ENCODE measurements around the gene UGT1A10.

Gene UGT1A10

DNA sequence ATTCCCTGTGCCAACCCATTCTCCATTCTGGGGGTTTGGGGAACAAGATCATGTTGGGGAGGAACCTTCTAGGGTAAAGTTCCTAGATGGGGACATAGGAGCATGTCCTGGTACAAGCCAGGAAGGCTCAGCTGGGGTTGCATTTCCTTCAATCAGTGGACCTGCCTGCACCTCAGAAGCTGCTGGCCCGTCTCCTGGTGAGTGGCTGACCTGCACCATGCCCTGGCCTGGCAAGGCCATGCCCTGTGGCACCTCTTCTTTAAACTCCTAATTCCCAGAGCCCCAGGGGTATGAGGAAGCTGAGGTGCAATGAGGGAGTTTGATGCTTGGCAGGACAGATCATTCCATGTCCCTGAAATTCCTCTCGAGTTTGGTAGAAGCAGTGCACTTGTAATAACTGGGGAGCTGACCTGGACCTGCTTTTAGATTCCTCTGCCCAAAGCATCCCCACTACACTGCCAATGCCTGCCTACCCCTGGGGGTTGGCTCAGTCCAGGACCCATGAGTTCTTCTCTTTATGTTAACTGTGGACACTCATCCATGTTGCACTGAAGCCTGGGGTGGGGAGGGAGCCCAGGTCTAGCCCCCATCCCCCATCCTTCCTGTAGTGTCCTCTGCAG lies 167.2 kb downstream of the UGT1A10 start:
- no peak overlapping the region for H3K4me3 Mint-ChIP-seq
- ATAC-seq (no peak), DNase-seq (ENCODE audit: low spot score in 2 of 2) (no peak)
- H3K4me1 Mint-ChIP-seq, result peaks cover 7% of the 10 kb centered on the region
- no peaks in the 10 kb centered on the region for H3K9me3 Mint-ChIP-seq
- H3K27ac Mint-ChIP-seq, result no peak overlapping the region
- no peaks in the 10 kb centered on the region for H3K36me3 Mint-ChIP-seq

DNA sequence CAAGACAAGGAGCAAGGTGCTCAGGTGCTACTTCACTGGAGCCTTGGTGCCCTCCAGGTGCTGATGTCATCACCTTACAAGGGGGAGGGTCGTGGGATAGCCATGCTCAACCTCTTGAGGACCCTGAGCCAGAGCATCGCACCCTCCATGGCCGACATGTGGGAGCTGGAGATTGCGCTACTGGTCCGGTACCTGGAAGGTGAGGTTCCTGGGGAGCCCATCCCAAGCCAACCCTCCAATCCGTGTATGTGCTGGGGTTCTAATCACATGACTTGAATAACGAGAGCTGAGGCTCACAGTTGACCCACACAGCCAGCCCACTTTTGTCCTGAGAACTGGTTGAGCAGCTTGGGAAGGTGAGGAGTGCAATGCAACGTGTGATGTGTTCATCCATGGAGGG lies 167.7 kb downstream of the UGT1A10 start:
- no peaks in the 10 kb centered on the region for H3K9me3 Mint-ChIP-seq
- peaks cover 7% of the 10 kb centered on the region for H3K4me1 Mint-ChIP-seq
- no peaks in the 10 kb centered on the region for H3K36me3 Mint-ChIP-seq

DNA sequence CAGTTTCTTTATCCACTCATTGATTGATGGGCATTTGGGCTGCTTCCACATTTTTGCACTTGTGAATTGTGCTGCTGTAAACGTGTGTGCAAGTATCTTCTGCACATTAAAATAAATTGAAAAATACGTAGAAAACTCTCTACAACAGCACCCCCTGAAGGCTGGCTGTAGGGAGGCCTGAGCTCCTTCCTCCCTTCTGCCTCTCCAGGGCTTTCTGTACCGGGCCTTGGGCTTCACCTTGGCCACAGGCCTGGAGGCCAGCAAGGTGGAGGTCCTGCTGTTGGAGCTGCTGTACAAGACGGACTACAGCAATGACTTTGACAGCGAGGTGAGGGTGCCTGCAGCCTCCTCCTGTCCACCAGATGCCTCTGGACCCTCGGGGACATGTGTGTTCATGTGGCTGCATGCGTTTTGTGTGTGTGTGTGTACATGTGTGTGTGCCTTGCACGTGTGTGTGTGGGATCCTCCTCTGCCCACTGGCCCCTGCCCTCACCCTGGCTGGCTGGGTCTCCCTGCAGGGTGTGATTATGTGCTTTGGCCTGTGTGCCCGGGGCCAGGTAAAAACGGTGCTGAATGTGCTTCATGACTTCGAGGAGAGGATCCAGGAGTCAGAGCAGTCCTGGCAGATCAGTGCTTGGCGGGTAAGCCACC lies 171.1 kb downstream of the UGT1A10 start:
- Mint-ChIP-seq H3K36me3 (no peaks in the 10 kb centered on the region), H3K4me1 (no peaks in the 10 kb centered on the region), H3K9me3 (no peaks in the 10 kb centered on the region), H3K4me3 (no peak overlapping the region), H3K27ac (no peak overlapping the region)
- ATAC-seq (no peak), DNase-seq (ENCODE audit: low spot score in 2 of 2) (no peak)

More for the DNA sequence above, 167.7 kb downstream of the UGT1A10 start:
- ATAC-seq, result no peak
- no peak for DNase-seq (ENCODE audit: low spot score in 2 of 2)
- no peak overlapping the region for H3K4me3 Mint-ChIP-seq
- no peak overlapping the region for H3K27ac Mint-ChIP-seq

DNA sequence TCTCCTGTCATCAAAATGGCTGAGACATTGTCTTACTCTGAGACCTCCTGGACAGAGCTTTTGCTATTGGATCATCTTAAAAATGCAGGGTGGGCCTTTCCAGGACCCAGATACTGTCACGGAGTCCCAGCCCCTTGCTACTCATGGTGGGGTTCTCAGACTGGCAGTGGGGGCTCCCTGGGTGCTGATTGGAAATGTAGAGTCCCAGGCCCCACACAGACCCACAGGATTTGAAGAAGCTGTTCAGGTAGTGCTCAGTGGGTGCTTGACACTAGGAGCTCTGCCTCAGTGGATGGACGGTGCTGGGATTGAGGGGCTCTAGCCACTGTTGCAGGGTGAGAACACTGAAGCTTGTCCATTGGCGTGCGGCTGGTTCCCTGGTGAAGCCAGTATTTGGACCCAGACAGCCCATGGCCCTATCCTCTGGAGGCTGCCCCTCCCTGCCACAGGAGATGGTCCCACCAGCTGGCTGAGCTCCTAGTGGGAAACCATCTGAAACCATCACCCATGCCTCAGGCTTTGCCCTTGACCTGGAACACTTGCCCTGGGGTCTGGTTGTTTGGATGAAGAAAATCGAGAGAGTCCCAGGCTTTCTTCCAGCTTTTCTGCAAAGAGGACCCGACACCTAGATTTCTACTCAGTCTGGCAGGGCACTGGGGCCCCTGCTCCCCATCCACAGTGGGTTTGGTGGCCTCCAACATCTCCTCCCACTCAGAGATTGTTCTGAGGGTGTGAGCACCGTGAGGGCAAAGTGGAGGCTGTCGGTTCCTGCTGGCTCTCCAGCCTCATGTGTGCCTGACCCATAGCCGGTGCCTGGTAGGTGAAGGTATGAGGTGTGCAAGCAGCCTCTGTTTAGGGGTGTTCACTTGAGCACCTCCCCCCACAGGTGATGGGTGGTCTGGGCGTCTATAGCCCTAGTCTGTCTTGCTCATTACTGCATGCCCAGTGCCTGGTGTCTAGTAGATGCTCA lies 172.0 kb downstream of the UGT1A10 start:
- no peak for ATAC-seq
- H3K4me3 Mint-ChIP-seq, result no peak overlapping the region
- H3K9me3 Mint-ChIP-seq, result no peaks in the 10 kb centered on the region
- H3K36me3 Mint-ChIP-seq, result no peaks in the 10 kb centered on the region
- DNase-seq (ENCODE audit: low spot score in 2 of 2), result no peak
- H3K4me1 Mint-ChIP-seq, result no peaks in the 10 kb centered on the region
- H3K27ac Mint-ChIP-seq, result no peak overlapping the region

DNA sequence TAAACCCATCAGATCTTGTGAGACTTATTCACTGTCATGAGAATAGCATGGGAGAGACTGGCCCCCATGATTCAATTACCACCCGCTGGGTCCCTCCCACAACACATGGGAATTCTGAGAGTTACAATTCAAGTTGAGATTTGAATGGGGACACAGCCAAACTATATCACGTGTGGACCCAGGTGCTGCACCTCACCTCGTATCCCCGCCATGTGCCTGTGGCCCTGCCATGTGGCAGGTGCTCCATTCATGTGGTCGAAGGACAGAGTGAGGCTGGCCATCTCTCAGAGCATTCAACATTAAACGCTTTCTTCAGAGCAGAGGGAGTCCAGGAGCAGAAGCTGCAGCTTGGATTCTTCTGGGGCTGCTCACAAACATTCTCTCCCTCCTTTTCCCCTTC lies 174.1 kb downstream of the UGT1A10 start:
- no peak for ATAC-seq
- Mint-ChIP-seq H3K4me1 (no peaks in the 10 kb centered on the region), H3K36me3 (no peaks in the 10 kb centered on the region), H3K4me3 (no peak overlapping the region), H3K27ac (no peak overlapping the region), H3K9me3 (no peaks in the 10 kb centered on the region)
- DNase-seq (ENCODE audit: low spot score in 2 of 2), result no peak

DNA sequence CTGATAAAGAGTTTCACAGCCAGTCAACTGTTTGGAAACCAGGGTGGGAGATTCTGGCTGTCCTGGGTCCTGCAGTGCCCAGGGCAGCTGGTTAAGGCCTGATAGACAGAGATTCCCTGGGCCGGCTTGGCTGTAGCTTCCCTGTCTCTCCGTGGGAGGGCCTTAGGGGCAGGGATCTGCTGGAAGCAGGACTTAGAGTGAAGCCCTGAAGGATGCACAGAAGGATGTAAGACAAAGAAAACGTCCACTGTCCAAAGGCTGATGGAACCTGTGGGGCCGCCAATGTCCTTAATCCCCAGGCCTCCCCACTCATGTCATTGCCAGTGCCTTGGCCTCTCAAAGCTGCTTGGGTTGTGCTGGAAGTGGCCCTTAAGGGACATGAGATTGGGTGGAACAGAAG lies 174.8 kb downstream of the UGT1A10 start:
- no peaks in the 10 kb centered on the region for H3K9me3 Mint-ChIP-seq

DNA sequence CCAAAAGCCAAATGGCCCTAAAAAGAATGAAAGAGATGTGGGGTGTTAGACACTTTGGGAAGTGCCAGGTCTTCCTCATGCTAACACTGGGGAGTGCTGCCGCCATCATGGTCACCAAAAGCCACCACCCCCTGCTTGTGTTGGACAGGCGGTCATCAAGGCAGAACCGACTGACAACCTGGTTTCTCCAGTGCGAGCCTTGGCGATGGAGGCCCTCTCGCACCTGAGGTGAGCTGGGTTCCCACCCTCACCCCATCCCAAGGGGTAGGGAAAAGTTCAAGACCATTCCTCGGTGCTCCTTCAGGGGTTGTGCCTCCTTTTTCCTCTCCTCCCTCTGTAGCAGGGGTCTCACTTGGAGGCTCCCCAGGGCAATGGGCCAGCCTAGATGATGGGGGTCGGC lies 175.5 kb downstream of the UGT1A10 start:
- ATAC-seq (no peak), DNase-seq (ENCODE audit: low spot score in 2 of 2) (no peak)
- Mint-ChIP-seq H3K4me1 (no peaks in the 10 kb centered on the region), H3K27ac (no peak overlapping the region), H3K36me3 (no peaks in the 10 kb centered on the region), H3K9me3 (no peaks in the 10 kb centered on the region), H3K4me3 (no peak overlapping the region)

More for the DNA sequence above, 174.8 kb downstream of the UGT1A10 start:
- DNase-seq (ENCODE audit: low spot score in 2 of 2) (no peak), ATAC-seq (no peak)
- Mint-ChIP-seq H3K4me1 (no peaks in the 10 kb centered on the region), H3K27ac (no peak overlapping the region), H3K36me3 (no peaks in the 10 kb centered on the region), H3K4me3 (no peak overlapping the region)

DNA sequence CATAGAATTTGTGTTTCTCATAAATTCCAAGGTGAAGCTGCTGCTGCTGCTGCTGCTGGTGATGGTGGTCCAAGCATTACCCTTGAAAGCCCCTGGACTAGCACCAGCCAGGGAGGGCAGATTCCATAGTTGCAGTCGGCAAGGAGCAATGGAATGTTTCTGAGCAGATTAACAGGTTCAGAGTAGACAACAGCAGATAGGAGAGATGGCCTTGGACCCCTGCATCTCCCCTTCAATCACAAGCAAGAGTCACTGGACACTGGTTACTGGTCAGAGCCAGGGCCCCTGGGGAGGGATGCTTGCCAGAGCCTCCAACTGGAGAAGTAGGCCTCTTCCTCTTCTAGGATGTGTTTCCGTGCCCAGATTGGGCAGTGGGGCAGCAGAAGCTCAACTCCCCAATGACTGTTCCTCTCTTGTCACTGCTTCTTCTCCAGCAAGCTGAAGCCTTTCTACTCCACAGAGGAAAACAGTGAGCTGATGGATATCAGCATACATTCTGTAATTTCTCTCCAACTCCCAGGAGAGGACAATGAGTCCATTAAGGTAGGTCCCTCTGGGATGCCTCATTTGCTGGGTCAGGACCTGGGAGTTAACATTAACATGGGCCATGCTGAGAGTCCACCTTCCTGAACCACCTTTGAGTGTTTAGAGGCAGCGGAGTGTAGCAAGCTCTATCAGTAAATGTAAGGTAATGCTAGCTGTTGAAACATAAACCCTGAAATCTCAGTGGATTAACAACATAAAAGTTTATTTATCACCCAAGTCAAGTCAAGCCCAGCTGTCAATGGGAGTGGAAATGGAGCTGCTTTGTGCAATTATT lies 177.2 kb downstream of the UGT1A10 start:
- Mint-ChIP-seq H3K9me3 (no peaks in the 10 kb centered on the region), H3K27ac (no peak overlapping the region), H3K4me1 (peaks cover 4% of the 10 kb centered on the region), H3K4me3 (no peak overlapping the region), H3K36me3 (no peaks in the 10 kb centered on the region)
- no peak for ATAC-seq
- DNase-seq (ENCODE audit: low spot score in 2 of 2), result no peak

DNA sequence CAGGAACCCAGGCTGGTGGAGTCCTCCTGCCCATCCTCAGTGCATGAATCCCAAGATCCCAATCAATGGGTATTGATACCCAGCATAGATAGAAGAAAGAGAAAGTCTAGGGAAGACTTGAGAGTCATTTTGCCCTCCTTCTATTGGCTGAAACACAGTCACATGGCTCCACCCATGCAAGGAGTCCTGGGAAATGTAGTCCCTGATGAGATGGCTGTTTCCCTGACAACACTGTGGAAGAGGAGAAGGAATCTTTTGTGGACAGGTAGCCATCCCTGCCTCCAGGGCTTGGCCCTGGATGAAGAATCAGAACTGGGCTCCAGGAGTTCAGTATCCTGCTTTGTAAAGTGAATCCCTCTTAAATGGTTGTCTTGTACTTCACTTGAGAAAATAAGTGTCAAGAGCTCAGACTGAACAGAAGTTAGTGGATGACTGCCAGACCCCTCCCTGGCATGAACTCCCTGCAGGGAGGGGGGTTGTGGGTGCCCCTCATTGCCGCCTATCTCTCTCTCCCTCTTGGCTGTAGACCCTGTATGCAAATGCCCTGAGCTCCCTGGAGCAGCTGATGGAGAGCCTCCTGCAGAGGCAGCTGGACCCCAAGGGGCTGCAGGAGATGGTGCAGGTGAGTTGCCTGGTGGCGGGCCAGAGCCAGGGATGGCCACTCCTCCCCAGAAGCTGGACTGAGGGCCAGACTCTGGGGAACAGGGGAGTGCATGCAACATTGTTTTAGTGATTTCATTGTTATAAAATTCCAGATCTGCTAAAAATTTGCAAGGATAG lies 178.0 kb downstream of the UGT1A10 start:
- Mint-ChIP-seq H3K4me3 (no peak overlapping the region), H3K36me3 (no peaks in the 10 kb centered on the region), H3K4me1 (peaks cover 4% of the 10 kb centered on the region), H3K9me3 (no peaks in the 10 kb centered on the region), H3K27ac (no peak overlapping the region)
- ATAC-seq, result no peak
- no peak for DNase-seq (ENCODE audit: low spot score in 2 of 2)

DNA sequence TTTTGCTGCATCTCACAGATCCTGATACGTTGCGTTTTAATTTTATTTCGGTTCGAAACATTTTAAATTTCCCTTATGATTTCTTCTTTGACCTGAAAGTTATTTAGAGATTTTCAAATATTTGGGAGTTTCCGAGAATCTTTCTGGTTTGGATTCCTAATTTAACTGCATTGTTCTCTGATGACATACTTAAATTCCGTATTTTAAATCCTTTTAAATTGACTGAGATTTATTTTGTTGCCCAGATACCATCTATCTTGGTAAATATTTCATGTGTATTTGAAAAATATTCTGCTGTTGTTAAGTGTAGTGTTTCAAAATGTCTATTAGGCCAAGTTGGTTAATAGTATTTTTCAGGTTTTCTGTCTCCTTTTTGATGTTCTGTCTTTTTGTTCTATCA lies 179.6 kb downstream of the UGT1A10 start:
- peaks cover 4% of the 10 kb centered on the region for H3K4me1 Mint-ChIP-seq
- H3K4me3 Mint-ChIP-seq, result no peak overlapping the region
- H3K27ac Mint-ChIP-seq, result no peak overlapping the region
- H3K9me3 Mint-ChIP-seq, result no peaks in the 10 kb centered on the region
- no peaks in the 10 kb centered on the region for H3K36me3 Mint-ChIP-seq
- no peak for DNase-seq (ENCODE audit: low spot score in 2 of 2)
- no peak for ATAC-seq

DNA sequence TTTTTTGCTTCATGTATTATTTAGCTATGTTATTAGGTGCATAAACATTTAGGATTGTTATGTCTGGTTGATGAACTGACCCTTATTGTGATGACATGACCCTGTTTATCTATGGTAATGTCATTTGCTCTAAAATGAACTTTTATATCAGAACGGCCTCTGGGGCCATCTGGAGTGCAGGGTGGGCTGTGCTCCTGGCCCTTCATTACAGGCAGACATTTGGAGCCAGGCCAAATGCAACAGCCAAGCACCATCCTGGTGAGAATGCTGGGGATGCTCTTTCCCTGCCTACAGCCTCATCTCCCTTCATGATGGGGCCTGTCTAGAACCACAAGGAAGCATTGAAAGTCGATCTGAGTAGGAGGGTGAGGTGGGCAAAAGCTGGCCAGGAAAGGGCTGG lies 180.1 kb downstream of the UGT1A10 start:
- DNase-seq (ENCODE audit: low spot score in 2 of 2), result no peak

DNA sequence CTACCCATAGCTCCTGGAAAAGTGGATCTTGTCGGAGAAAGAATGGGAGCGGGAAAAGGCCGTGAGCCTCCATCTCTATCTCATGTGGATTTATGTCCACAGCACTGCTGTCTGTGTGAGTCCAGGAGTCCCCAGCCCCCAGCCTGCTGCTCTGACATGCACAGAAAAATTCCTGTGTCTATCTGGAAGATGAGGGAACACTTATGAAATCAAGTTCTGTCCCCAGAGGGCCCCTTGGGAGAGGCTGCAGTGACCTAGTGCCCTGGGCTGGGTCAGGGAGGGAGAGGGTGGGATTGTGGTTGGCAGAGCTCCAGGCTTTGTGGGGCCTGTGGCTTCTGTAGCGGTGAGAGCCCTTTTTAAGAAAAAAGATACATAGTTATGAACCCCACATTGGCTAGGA lies 180.5 kb downstream of the UGT1A10 start:
- no peaks in the 10 kb centered on the region for H3K36me3 Mint-ChIP-seq
- DNase-seq (ENCODE audit: low spot score in 2 of 2), result no peak
- peaks cover 4% of the 10 kb centered on the region for H3K4me1 Mint-ChIP-seq
- no peak for ATAC-seq
- H3K27ac Mint-ChIP-seq, result no peak overlapping the region
- H3K4me3 Mint-ChIP-seq, result no peak overlapping the region
- no peaks in the 10 kb centered on the region for H3K9me3 Mint-ChIP-seq

More for the DNA sequence above, 180.1 kb downstream of the UGT1A10 start:
- no peak overlapping the region for H3K4me3 Mint-ChIP-seq
- H3K36me3 Mint-ChIP-seq, result no peaks in the 10 kb centered on the region
- no peaks in the 10 kb centered on the region for H3K9me3 Mint-ChIP-seq
- no peak overlapping the region for H3K27ac Mint-ChIP-seq
- ATAC-seq, result no peak
- peaks cover 4% of the 10 kb centered on the region for H3K4me1 Mint-ChIP-seq

DNA sequence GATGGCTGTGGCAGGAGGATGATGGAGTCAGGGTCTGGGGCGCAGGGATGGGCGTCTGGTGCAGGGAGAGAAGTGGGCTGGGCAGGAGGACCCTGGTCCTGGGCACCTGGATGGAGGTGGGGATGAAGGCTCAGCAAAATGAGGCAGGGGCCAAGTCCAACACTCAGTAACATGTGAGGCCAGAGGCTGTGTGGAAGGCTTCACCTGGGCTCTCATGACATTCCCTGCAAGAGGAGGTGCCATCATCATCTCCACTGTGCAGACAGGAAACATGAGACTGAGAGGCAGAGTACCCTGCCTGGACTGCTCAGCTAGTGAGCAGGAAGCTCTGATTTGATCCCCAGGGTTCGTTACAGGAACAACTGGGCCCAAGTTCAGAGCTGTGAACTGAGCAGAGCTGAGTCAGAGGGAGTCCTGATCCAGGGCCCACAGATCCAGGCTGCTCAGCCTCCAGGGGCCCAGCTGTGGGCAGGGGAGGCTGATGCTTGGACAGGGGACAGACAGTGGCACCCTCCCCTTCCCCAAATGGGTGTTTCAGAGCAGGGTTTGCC lies 181.2 kb downstream of the UGT1A10 start:
- DNase-seq (ENCODE audit: low spot score in 2 of 2) (no peak), ATAC-seq (no peak)
- Mint-ChIP-seq H3K4me1 (peaks cover 4% of the 10 kb centered on the region), H3K4me3 (no peak overlapping the region), H3K36me3 (no peaks in the 10 kb centered on the region), H3K27ac (no peak overlapping the region), H3K9me3 (no peaks in the 10 kb centered on the region)

DNA sequence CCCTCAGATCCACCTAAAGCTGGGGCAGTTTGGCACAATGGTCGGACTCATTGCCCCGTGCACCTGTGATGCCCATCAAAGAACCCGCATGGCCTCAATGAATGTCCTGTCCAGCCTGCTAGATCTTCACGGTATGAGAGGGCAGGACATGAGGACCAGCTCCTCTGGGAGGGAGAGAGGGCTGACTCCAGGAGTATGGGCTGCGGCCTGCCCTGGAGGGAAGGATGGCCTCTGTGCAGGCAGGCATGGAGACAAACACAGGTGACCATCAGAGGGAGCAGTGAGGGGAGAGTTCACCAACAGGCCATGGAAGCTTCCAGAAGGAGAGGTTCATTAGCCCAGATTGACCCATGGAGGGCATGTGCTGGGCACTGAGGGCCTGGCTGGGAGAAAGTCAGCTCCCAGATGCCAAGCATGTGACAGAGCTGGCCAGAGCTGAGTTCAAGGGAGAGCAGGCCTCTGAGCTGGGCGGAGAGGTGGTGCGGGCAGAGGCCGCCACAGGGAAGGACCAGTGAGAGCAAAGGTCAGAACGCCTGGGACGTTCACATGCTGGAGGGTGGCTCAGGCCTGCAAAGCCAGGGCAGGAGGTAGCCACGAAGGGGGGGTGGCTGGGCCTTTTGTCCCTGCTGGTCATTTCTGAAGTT lies 181.9 kb downstream of the UGT1A10 start:
- Mint-ChIP-seq H3K27ac (no peak overlapping the region), H3K4me1 (peaks cover 4% of the 10 kb centered on the region), H3K4me3 (no peak overlapping the region), H3K9me3 (no peaks in the 10 kb centered on the region), H3K36me3 (no peaks in the 10 kb centered on the region)
- ATAC-seq (no peak), DNase-seq (ENCODE audit: low spot score in 2 of 2) (no peak)

Measured in stimulated activated effector memory CD8-positive, alpha-beta T cell treated with anti-CD3 and anti-CD28 coated beads, Interleukin-12 subunit alpha, Interleukin-12 subunit beta, amount 100 ng/mL, for 72 hours (primary cell).